GM12873 (cell line): Measurements from ENCODE around the gene APP.

Experiments used
- CTCF ChIP-seq: IDR thresholded peaks from 2 replicates; pipeline ENCODE4 v1.5.1; 2012; ENCODE audit warnings: low read depth, mild to moderate bottlenecking, moderate library complexity, low read length, control low read depth; ENCODE audit not compliant: insufficient read depth; ENCODE audit errors: missing control alignments

APP gene

GRCh38 chr21:26112975-26113374 lies 57.6 kb downstream of the APP start:
- no peak for TF ChIP-seq CTCF

GRCh38 chr21:26112127-26112742 lies 58.3 kb downstream of the APP start:
- TF ChIP-seq CTCF = no peak

GRCh38 chr21:26110715-26111114 lies 59.9 kb downstream of the APP start:
- TF ChIP-seq CTCF = no peak

GRCh38 chr21:26107429-26107828 lies 63.1 kb downstream of the APP start:
- TF ChIP-seq CTCF = no peak

- TF ChIP-seq CTCF = no peak
Measured at GRCh38 chr21:26106562-26106961, 64.0 kb downstream of the APP start.

- no peak for TF ChIP-seq CTCF
Measured at GRCh38 chr21:26105819-26106218, 64.8 kb downstream of the APP start.

GRCh38 chr21:26100573-26100972 lies 70.0 kb downstream of the APP start:
- TF ChIP-seq CTCF = no peak
